WTC11 (cell line): ENCODE results near the gene RPRD2. TPM values are rescaled to one million over a fixed set of nuclear protein-coding genes. Genes with fewer than 3 reads are reported as not detected.
A peak's percentile ranks its signal among the peaks of the same experiment; 100 is the strongest.

Experiments
- ATAC-seq: fragments of 200-7000 bp; cut with Tn5 transposase; 2 replicates; pipeline ENCODE4 v1.10.0; 2021; ENCODE audit warnings: mild to moderate bottlenecking, moderate library complexity
- CTCF ChIA-PET: fragments of 300-600 bp; sonication (Branson Sonifier 250); formaldehyde crosslinking; loops from one replicate; lab custom pipeline; 2021; ENCODE audit warnings: antibody characterized with exemption; lab: Charles Lee
- POLR2A ChIA-PET: fragments of 350-600 bp; sonication (Branson Sonifier 250); formaldehyde crosslinking; loops from one replicate; lab custom pipeline; 2021; ENCODE audit warnings: antibody characterized with exemption; lab: Charles Lee
- DNase-seq: peaks from one replicate; pipeline ENCODE4 v3.0.0; 2021; ENCODE audit warnings: low spot score
- H3K27ac Mint-ChIP-seq: 2 replicates; pipeline ENCODE4 v1.8.0; 2021; ENCODE audit warnings: mixed read lengths
- H3K27me3 Mint-ChIP-seq: 2 replicates; pipeline ENCODE4 v1.8.0; 2021; ENCODE audit warnings: low read depth, mild to moderate bottlenecking, moderate library complexity, mixed read lengths
- H3K36me3 Mint-ChIP-seq: 2 replicates; pipeline ENCODE4 v1.8.0; 2021; ENCODE audit warnings: mixed read lengths
- H3K4me1 Mint-ChIP-seq: 2 replicates; pipeline ENCODE4 v1.8.0; 2022; ENCODE audit warnings: mixed read lengths
- H3K4me3 Mint-ChIP-seq: 2 replicates; pipeline ENCODE4 v1.8.0; 2021; ENCODE audit warnings: mild to moderate bottlenecking, moderate library complexity, mixed read lengths
- H3K9me3 Mint-ChIP-seq: 2 replicates; pipeline ENCODE4 v1.8.0; 2021; ENCODE audit warnings: mixed read lengths
- ETV6 ChIP-seq: sonication (generic); formaldehyde crosslinking; IDR thresholded peaks from 2 replicates; pipeline ENCODE4 v1.8.1; 2022; ENCODE audit warnings: mild to moderate bottlenecking, missing genetic modification reagents
- GABPB1 ChIP-seq: sonication (generic); formaldehyde crosslinking; IDR thresholded peaks from 2 replicates; pipeline ENCODE4 v1.8.1; 2023; ENCODE audit warnings: mild to moderate bottlenecking, missing genetic modification reagents
- JUN ChIP-seq: sonication (generic); formaldehyde crosslinking; IDR thresholded peaks from 2 replicates; pipeline ENCODE4 v1.8.0; 2023; ENCODE audit warnings: mild to moderate bottlenecking, missing genetic modification reagents
- KAT7 ChIP-seq: sonication (generic); formaldehyde crosslinking; IDR thresholded peaks from 2 replicates; pipeline ENCODE4 v1.8.1; 2023; ENCODE audit warnings: missing genetic modification reagents, mild to moderate bottlenecking, borderline replicate concordance
- NFYB ChIP-seq: sonication (generic); formaldehyde crosslinking; conservative IDR thresholded peaks from 2 replicates; pipeline ENCODE4 v1.8.0; 2022; ENCODE audit warnings: low read depth, missing genetic modification reagents
- NR1H2 ChIP-seq: sonication (generic); formaldehyde crosslinking; IDR thresholded peaks from 2 replicates; pipeline ENCODE4 v1.9.0; 2021; ENCODE audit warnings: mild to moderate bottlenecking, moderate library complexity, missing genetic modification reagents
- NR3C1 ChIP-seq: sonication (generic); formaldehyde crosslinking; conservative IDR thresholded peaks from 2 replicates; pipeline ENCODE4 v1.8.1; 2023; ENCODE audit warnings: low read depth, mild to moderate bottlenecking, missing genetic modification reagents
- TCF7 ChIP-seq: sonication (generic); formaldehyde crosslinking; IDR thresholded peaks from 2 replicates; pipeline ENCODE4 v1.8.0; 2022; ENCODE audit warnings: mild to moderate bottlenecking, low read depth, missing genetic modification reagents, moderate library complexity
- TEAD1 ChIP-seq: sonication (generic); formaldehyde crosslinking; IDR thresholded peaks from 2 replicates; pipeline ENCODE4 v1.8.0; 2022; ENCODE audit warnings: mild to moderate bottlenecking, missing genetic modification reagents
- ZBTB21 ChIP-seq: sonication (generic); formaldehyde crosslinking; IDR thresholded peaks from 2 replicates; pipeline ENCODE4 v1.8.1; 2023; ENCODE audit warnings: mild to moderate bottlenecking, missing genetic modification reagents, borderline replicate concordance
- ZNF219 ChIP-seq: sonication (generic); formaldehyde crosslinking; IDR thresholded peaks from 2 replicates; pipeline ENCODE4 v1.8.0; 2023; ENCODE audit warnings: missing genetic modification reagents, mild to moderate bottlenecking, borderline replicate concordance
- ZNF423 ChIP-seq: fragments of 250-450 bp; sonication (Bioruptor Pico); IDR thresholded peaks from 2 replicates; pipeline ENCODE4 v2.1.2; 2022; ENCODE audit warnings: mild to moderate bottlenecking, moderate library complexity
- ZNF671 ChIP-seq: fragments of 250-450 bp; sonication (Bioruptor Pico); IDR thresholded peaks from 2 replicates; pipeline ENCODE4 v1.8.0; 2021; ENCODE audit warnings: mild to moderate bottlenecking
- total RNA-seq: library from RNA; stranded (reverse); gene quantifications from 3 replicates; pipeline ENCODE4 v1.2.3, GENCODE V29; 2021
- TF ChIP-seq, protein P1 (sequence below): sonication (generic); formaldehyde crosslinking; IDR thresholded peaks from 2 replicates; pipeline ENCODE4 v1.8.1; 2022; ENCODE audit warnings: mild to moderate bottlenecking, missing genetic modification reagents, moderate library complexity, borderline replicate concordance
- TF ChIP-seq, protein P2 (sequence below): fragments of 250-450 bp; sonication (Bioruptor Pico); IDR thresholded peaks from 2 replicates; pipeline ENCODE4 v1.9.0; 2021; ENCODE audit warnings: mild to moderate bottlenecking
- TF ChIP-seq, protein P3 (sequence below): sonication (generic); formaldehyde crosslinking; conservative IDR thresholded peaks from 2 replicates; pipeline ENCODE4 v1.8.1; 2023; ENCODE audit warnings: mild to moderate bottlenecking, low read depth, missing genetic modification reagents, moderate library complexity
- TF ChIP-seq, protein P4 (sequence below): sonication (generic); formaldehyde crosslinking; conservative IDR thresholded peaks from 2 replicates; pipeline ENCODE4 v1.8.1; 2022; ENCODE audit warnings: mild to moderate bottlenecking, missing genetic modification reagents
- TF ChIP-seq, protein P5 (sequence below): sonication (generic); formaldehyde crosslinking; IDR thresholded peaks from 2 replicates; pipeline ENCODE4 v1.8.1; 2023; ENCODE audit warnings: mild to moderate bottlenecking, missing genetic modification reagents, moderate library complexity
- TF ChIP-seq, protein P6 (sequence below): fragments of 250-450 bp; sonication (Bioruptor Pico); IDR thresholded peaks from 2 replicates; pipeline ENCODE4 v2.1.2; 2022; ENCODE audit warnings: mild to moderate bottlenecking, moderate library complexity
- TF ChIP-seq, protein P7 (sequence below): fragments of 250-450 bp; sonication (Bioruptor Pico); conservative IDR thresholded peaks from 2 replicates; pipeline ENCODE4 v1.9.0; 2021; ENCODE audit warnings: mild to moderate bottlenecking

The RPRD2 gene
- total RNA-seq, 1 experiment from 2014 or later = 26.1 TPM

DNA sequence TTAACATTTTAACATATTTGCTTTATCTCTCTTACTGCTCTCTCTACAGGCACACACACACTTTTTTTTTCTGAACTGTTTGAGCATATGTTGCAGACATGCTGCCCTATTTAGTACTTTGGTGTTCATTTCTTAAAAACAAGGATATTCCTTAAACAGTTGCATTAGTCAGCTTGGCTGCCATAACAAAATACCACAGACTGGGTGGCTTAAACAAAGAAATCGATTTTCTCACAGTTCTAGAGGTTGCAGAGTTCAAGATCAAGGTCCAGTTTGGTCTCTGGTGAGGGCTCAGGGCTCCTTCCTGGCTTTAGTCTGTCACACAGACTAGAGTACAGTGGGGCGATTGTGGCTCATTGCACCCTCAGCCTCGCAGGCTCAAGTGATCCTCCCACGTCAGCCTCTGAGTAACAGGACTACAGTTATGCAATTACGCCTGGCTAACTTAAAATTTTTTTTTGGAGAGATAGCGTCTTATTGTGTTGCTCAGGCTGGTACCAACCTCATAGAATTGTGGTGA, 46.7 kb downstream of the RPRD2 start:
- POLR2A ChIA-PET = no interaction called here

DNA sequence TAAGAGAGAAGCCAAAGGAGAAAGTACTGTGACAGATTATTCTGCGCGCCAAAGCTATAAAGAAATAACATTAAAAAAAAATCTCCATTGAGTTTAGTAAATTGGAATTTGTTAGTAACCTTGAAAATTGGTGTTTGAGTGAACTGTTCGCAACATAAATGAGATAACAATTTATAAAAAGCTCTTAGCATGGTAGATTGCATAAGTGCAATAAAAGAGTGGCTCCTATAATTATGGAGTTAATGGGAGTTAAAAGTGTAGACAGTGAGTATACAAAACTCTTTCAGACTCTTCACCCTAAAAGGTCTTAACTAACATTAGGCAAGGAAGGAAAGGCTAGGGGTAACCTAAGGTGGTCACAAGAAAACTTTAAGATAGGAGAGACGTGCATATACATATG, 50.6 kb downstream of the RPRD2 start:
- TF ChIP-seq, protein P1, sequence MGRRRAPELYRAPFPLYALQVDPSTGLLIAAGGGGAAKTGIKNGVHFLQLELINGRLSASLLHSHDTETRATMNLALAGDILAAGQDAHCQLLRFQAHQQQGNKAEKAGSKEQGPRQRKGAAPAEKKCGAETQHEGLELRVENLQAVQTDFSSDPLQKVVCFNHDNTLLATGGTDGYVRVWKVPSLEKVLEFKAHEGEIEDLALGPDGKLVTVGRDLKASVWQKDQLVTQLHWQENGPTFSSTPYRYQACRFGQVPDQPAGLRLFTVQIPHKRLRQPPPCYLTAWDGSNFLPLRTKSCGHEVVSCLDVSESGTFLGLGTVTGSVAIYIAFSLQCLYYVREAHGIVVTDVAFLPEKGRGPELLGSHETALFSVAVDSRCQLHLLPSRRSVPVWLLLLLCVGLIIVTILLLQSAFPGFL (CRISPR knock-in tag) = no peak
- no peak for TF ChIP-seq ZNF423
- TF ChIP-seq TCF7 (CRISPR knock-in tag) = no peak
- no peak for TF ChIP-seq NR3C1
- TF ChIP-seq, protein P2, sequence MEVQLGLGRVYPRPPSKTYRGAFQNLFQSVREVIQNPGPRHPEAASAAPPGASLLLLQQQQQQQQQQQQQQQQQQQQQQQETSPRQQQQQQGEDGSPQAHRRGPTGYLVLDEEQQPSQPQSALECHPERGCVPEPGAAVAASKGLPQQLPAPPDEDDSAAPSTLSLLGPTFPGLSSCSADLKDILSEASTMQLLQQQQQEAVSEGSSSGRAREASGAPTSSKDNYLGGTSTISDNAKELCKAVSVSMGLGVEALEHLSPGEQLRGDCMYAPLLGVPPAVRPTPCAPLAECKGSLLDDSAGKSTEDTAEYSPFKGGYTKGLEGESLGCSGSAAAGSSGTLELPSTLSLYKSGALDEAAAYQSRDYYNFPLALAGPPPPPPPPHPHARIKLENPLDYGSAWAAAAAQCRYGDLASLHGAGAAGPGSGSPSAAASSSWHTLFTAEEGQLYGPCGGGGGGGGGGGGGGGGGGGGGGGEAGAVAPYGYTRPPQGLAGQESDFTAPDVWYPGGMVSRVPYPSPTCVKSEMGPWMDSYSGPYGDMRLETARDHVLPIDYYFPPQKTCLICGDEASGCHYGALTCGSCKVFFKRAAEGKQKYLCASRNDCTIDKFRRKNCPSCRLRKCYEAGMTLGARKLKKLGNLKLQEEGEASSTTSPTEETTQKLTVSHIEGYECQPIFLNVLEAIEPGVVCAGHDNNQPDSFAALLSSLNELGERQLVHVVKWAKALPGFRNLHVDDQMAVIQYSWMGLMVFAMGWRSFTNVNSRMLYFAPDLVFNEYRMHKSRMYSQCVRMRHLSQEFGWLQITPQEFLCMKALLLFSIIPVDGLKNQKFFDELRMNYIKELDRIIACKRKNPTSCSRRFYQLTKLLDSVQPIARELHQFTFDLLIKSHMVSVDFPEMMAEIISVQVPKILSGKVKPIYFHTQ (CRISPR knock-in tag) = no peak
- TF ChIP-seq, protein P3, sequence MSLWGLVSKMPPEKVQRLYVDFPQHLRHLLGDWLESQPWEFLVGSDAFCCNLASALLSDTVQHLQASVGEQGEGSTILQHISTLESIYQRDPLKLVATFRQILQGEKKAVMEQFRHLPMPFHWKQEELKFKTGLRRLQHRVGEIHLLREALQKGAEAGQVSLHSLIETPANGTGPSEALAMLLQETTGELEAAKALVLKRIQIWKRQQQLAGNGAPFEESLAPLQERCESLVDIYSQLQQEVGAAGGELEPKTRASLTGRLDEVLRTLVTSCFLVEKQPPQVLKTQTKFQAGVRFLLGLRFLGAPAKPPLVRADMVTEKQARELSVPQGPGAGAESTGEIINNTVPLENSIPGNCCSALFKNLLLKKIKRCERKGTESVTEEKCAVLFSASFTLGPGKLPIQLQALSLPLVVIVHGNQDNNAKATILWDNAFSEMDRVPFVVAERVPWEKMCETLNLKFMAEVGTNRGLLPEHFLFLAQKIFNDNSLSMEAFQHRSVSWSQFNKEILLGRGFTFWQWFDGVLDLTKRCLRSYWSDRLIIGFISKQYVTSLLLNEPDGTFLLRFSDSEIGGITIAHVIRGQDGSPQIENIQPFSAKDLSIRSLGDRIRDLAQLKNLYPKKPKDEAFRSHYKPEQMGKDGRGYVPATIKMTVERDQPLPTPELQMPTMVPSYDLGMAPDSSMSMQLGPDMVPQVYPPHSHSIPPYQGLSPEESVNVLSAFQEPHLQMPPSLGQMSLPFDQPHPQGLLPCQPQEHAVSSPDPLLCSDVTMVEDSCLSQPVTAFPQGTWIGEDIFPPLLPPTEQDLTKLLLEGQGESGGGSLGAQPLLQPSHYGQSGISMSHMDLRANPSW (CRISPR knock-in tag) = no peak
- TF ChIP-seq TEAD1 (CRISPR knock-in tag) = no peak
- TF ChIP-seq ZNF219 (CRISPR knock-in tag) = no peak
- TF ChIP-seq ZBTB21 (CRISPR knock-in tag) = no peak
- TF ChIP-seq, protein P4, sequence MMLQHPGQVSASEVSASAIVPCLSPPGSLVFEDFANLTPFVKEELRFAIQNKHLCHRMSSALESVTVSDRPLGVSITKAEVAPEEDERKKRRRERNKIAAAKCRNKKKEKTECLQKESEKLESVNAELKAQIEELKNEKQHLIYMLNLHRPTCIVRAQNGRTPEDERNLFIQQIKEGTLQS (CRISPR knock-in tag) = no peak
- no peak for TF ChIP-seq NFYB
- TF ChIP-seq, protein P5, sequence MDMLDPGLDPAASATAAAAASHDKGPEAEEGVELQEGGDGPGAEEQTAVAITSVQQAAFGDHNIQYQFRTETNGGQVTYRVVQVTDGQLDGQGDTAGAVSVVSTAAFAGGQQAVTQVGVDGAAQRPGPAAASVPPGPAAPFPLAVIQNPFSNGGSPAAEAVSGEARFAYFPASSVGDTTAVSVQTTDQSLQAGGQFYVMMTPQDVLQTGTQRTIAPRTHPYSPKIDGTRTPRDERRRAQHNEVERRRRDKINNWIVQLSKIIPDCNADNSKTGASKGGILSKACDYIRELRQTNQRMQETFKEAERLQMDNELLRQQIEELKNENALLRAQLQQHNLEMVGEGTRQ = no peak
- TF ChIP-seq JUN (CRISPR knock-in tag) = no peak
- TF ChIP-seq NR1H2 (CRISPR knock-in tag) = no peak
- TF ChIP-seq ZNF671 (CRISPR knock-in tag) = no peak
- TF ChIP-seq, all 79 proteins: peak for 0
- no peaks in the 10 kb centered on the region for H3K27me3 Mint-ChIP-seq
- ChIA-PET CTCF (interaction anchor here (1.1 kb wide), 1 partner anchor 15 kb away, joined by 4 read pairs; no protein-coding TSS in a partner anchor), POLR2A (no interaction called here)
- H3K27ac Mint-ChIP-seq = 0 out of 2 replicates have a peak overlapping the region, but pooled peaks have one; percentile 12
- DNase-seq (no peak), ATAC-seq (no peak)
- H3K4me1 Mint-ChIP-seq = peaks cover 6% of the 10 kb centered on the region
- no peaks in the 10 kb centered on the region for H3K9me3 Mint-ChIP-seq
- H3K4me3 Mint-ChIP-seq = no peak overlapping the region
- 0 out of 2 replicates have a peak, but pooled peaks cover 4% of the 10 kb centered on the region for H3K36me3 Mint-ChIP-seq

More for the DNA sequence above, 46.7 kb downstream of the RPRD2 start:
- no peaks in the 10 kb centered on the region for H3K36me3 Mint-ChIP-seq
- no peak overlapping the region for H3K4me3 Mint-ChIP-seq
- TF ChIP-seq GABPB1 (CRISPR knock-in tag) (peak; percentile 62), KAT7 (CRISPR knock-in tag) (no peak), NFYB (no peak), ETV6 (CRISPR knock-in tag) (no peak)
- TF ChIP-seq, protein P6, sequence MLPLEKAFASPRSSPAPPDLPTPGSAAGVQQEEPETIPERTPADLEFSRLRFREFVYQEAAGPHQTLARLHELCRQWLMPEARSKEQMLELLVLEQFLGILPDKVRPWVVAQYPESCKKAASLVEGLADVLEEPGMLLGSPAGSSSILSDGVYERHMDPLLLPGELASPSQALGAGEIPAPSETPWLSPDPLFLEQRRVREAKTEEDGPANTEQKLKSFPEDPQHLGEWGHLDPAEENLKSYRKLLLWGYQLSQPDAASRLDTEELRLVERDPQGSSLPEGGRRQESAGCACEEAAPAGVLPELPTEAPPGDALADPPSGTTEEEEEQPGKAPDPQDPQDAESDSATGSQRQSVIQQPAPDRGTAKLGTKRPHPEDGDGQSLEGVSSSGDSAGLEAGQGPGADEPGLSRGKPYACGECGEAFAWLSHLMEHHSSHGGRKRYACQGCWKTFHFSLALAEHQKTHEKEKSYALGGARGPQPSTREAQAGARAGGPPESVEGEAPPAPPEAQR (CRISPR knock-in tag) = no peak
- TF ChIP-seq, protein P7, sequence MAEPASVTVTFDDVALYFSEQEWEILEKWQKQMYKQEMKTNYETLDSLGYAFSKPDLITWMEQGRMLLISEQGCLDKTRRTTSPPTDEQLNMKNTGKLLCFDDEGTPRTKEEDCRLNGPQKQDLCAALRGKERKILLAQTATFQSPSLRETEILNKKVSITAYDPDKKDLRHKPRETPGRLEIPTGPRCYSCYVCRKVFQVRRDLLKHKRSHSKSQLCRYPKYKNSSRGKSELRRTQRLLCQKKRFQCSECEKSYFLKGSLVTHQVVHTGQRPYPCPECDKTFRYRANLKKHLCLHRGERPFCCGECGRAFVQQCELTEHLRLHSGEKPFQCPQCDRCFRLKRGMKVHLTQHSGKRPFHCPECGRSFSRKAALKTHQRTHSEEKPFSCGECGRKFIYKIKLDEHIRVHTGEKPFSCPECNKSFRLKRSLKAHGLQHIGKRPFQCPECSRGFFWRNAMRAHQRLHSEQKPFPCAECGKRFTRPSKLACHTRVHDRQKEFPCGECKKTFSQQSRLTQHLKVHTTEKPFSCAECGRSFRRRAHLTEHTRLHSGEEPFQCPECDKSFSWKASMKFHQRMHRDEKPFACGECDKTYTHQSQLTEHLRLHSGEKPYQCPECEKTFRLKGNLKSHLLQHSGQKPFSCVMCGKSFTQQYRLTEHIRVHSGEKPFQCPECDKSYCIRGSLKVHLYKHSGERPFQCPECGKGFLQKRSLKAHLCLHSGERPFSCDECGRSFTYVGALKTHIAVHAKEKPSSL = no peak
- ATAC-seq (no peak), DNase-seq (no peak)
- CTCF ChIA-PET = no interaction called here
- peaks cover 40% of the 10 kb centered on the region for H3K4me1 Mint-ChIP-seq
- H3K27ac Mint-ChIP-seq = peak overlapping the region; percentile 51
- H3K9me3 Mint-ChIP-seq = no peaks in the 10 kb centered on the region
- no peaks in the 10 kb centered on the region for H3K27me3 Mint-ChIP-seq
